Right atrium auricular region (tissue), 2 donors: ENCODE measurements around the gene HS1BP3. TPM values are rescaled to one million over a fixed set of nuclear protein-coding genes. Genes with fewer than 3 reads are reported as not detected.

ENCODE experiments used
- DNase-seq: peaks from one replicate; pipeline ENCODE4 v3.0.0-alpha.2; 2019; ENCODE audit warnings: low spot score
- H3K27ac ChIP-seq, 2 donors: fragments of 200-600 bp; sonication (generic); 1 replicate in 1 of 2; 2 replicates in 1 of 2; pipeline ENCODE4 v1.5.1; 2016 to 2019
- H3K27me3 ChIP-seq, 2 donors: fragments of 200-600 bp; sonication (generic); one replicate each; pipeline versions ENCODE4 v1.5.1 to v1.6.0; 2017 to 2019
- H3K36me3 ChIP-seq: fragments of 200-600 bp; sonication (generic); one replicate; pipeline ENCODE4 v1.5.1; 2016
- H3K4me1 ChIP-seq, 2 donors: fragments of 200-600 bp; sonication (generic); one replicate each; pipeline versions ENCODE4 v1.5.1 to v1.6.0; 2017 to 2019
- H3K4me3 ChIP-seq, 2 donors: fragments of 200-600 bp; sonication (generic); 1 replicate in 1 of 2; 2 replicates in 1 of 2; pipeline ENCODE4 v1.5.1; 2017 to 2019; ENCODE audit warnings: mild to moderate bottlenecking in 1 of 2, moderate library complexity in 1 of 2
- H3K9me3 ChIP-seq, 2 donors: fragments of 200-600 bp; sonication (generic); one replicate each; pipeline ENCODE4 v1.5.1; 2019
- CTCF ChIP-seq, 2 donors: fragments of 200-600 bp; sonication (generic); IDR thresholded peaks; one replicate each; pipeline ENCODE4 v1.5.1; 2019; ENCODE audit warnings: antibody characterized with exemption in 2 of 2
- total RNA-seq, 2 donors: library from RNA; depleted of rRNA; stranded (reverse); fragments of >200 nt; gene quantifications; one replicate each; pipeline ENCODE4 v1.1.0, GENCODE V29; 2016

Gene HS1BP3
- total RNA-seq, 2 donors from 2014 or later: 19.5 to 26.0 TPM

- Histone ChIP-seq H3K27ac (no peak within 1 kb of the TSS), H3K4me3 (peak within 1 kb of the TSS; percentile 34 to 51), H3K4me1 (peaks cover 0 to 26% of the 10 kb centered on the region in 2 donors), H3K27me3 (peaks cover 14 to 44% of the 10 kb centered on the region in 2 donors), H3K36me3 (no peaks in the 10 kb centered on the region), H3K9me3 (no peaks in the 10 kb centered on the region)
- peak in 1 of 2 donors; percentile 60 for TF ChIP-seq CTCF (IDR thresholded peaks at IDR 0.05)
- DNase-seq: no peak
These were observed 15.6 kb upstream of the HS1BP3 start, which contains the start of gene GDF7 for GRCh38 chr2:20666304-20667150. Gene GDF7, plus strand, starts transcription at chr2:20667144. Its CDS starts 96 bp downstream, at chr2:20667240.

GRCh38 chr2:20666005-20666303 is 15.1 kb upstream of the HS1BP3 start:
- no peak overlapping the region for H3K27ac ChIP-seq
- TF ChIP-seq CTCF (IDR thresholded peaks at IDR 0.05): no peak
- no peaks in the 10 kb centered on the region for H3K9me3 ChIP-seq
- no peaks in the 10 kb centered on the region for H3K36me3 ChIP-seq
- peaks cover 14 to 41% of the 10 kb centered on the region in 2 donors for H3K27me3 ChIP-seq
- DNase-seq: no peak
- H3K4me3 ChIP-seq: peak overlapping the region; percentile 34 to 51
- peaks cover 0 to 28% of the 10 kb centered on the region in 2 donors for H3K4me1 ChIP-seq

- H3K36me3 ChIP-seq: no peaks in the 10 kb centered on the region
- H3K27ac ChIP-seq: no peak overlapping the region
- no peak for DNase-seq
- peaks cover 0 to 24% of the 10 kb centered on the region in 2 donors for H3K4me1 ChIP-seq
- H3K27me3 ChIP-seq: peaks cover 12 to 35% of the 10 kb centered on the region in 2 donors
- TF ChIP-seq CTCF (IDR thresholded peaks at IDR 0.05): no peak
- peak overlapping the region in 1 of 2 donors; percentile 51 for H3K4me3 ChIP-seq
- no peaks in the 10 kb centered on the region for H3K9me3 ChIP-seq
These were observed 14.5 kb upstream of the HS1BP3 start for GRCh38 chr2:20665243-20666004.

GRCh38 chr2:20664431-20665242 is 13.7 kb upstream of the HS1BP3 start:
- TF ChIP-seq CTCF (IDR thresholded peaks at IDR 0.05): no peak
- H3K27me3 ChIP-seq: peaks cover 8 to 28% of the 10 kb centered on the region in 2 donors
- DNase-seq: no peak
- H3K4me1 ChIP-seq: peaks cover 0 to 23% of the 10 kb centered on the region in 2 donors
- no peaks in the 10 kb centered on the region for H3K36me3 ChIP-seq
- no peak overlapping the region for H3K4me3 ChIP-seq
- H3K9me3 ChIP-seq: no peaks in the 10 kb centered on the region
- H3K27ac ChIP-seq: no peak overlapping the region

- peaks cover 8 to 24% of the 10 kb centered on the region in 2 donors for H3K27me3 ChIP-seq
- no peak overlapping the region for H3K27ac ChIP-seq
- DNase-seq: no peak
- TF ChIP-seq CTCF (IDR thresholded peaks at IDR 0.05): no peak
- peaks cover 0 to 23% of the 10 kb centered on the region in 2 donors for H3K4me1 ChIP-seq
- no peaks in the 10 kb centered on the region for H3K36me3 ChIP-seq
- no peak overlapping the region for H3K4me3 ChIP-seq
- H3K9me3 ChIP-seq: no peaks in the 10 kb centered on the region
These were observed 13.1 kb upstream of the HS1BP3 start for GRCh38 chr2:20664071-20664390.
